Vagina (tissue), 2 donors: Measurements from ENCODE around the gene MCM3.

ENCODE experiments used
- POLR2A ChIP-seq, 2 donors: fragments of 450-650 bp; IDR thresholded peaks; one replicate each; pipeline ENCODE4 v1.6.1; 2017; ENCODE audit warnings: antibody characterized with exemption in 2 of 2, mild to moderate bottlenecking in 2 of 2, moderate library complexity in 2 of 2
- POLR2AphosphoS5 ChIP-seq, 2 donors: sonication (generic); formaldehyde crosslinking; IDR thresholded peaks; one replicate each; pipeline ENCODE4 v1.9.0; 2017; ENCODE audit warnings: antibody characterized with exemption in 2 of 2, mild to moderate bottlenecking in 2 of 2, low read depth in 1 of 2; ENCODE audit not compliant: insufficient read depth in 1 of 2
- TF ChIP-seq, protein P1 (sequence below), 3 experiments: fragments of 450-650 bp in 2 of 3; fragments of 200-600 bp in 1 of 3; sonication (generic) in 1 of 3; IDR thresholded peaks; one replicate each; pipeline ENCODE4 v1.5.1; 2017 to 2019; ENCODE audit warnings: antibody characterized with exemption in 3 of 3, mild to moderate bottlenecking in 2 of 3, moderate library complexity in 2 of 3

DNA sequence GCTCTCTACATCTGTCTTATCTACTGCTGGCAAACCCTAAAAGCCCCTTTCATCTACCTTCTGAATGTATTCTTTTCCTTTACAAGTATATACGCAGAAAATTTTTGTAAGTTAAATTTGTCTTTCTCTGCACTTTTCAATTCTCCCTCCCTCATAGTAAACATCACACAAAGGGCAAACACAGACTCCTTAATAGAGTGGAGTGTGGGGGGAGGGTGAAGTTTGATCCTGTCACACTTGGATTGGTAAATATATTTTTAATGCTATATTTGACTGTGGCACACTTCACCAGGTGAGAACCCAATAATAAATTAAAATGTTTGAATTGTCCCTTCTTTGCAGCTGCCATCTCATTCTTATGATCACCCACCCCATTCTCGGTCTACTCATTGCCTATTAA lies 44.2 kb upstream of the MCM3 start:
- TF ChIP-seq POLR2AphosphoS5 (IDR thresholded peaks at IDR 0.05; ENCODE audit: insufficient read depth in 1 of 2, low read depth in 1 of 2) (no peak), POLR2A (IDR thresholded peaks at IDR 0.05) (no peak)
- TF ChIP-seq, protein P1, sequence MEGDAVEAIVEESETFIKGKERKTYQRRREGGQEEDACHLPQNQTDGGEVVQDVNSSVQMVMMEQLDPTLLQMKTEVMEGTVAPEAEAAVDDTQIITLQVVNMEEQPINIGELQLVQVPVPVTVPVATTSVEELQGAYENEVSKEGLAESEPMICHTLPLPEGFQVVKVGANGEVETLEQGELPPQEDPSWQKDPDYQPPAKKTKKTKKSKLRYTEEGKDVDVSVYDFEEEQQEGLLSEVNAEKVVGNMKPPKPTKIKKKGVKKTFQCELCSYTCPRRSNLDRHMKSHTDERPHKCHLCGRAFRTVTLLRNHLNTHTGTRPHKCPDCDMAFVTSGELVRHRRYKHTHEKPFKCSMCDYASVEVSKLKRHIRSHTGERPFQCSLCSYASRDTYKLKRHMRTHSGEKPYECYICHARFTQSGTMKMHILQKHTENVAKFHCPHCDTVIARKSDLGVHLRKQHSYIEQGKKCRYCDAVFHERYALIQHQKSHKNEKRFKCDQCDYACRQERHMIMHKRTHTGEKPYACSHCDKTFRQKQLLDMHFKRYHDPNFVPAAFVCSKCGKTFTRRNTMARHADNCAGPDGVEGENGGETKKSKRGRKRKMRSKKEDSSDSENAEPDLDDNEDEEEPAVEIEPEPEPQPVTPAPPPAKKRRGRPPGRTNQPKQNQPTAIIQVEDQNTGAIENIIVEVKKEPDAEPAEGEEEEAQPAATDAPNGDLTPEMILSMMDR (IDR thresholded peaks at IDR 0.05): no peak
